NCI-H2227 (cell line): ENCODE measurements around the gene ADRA1B.
"Not testable (repeated sequence)": the region's sequence is repeated elsewhere in the genome, so short reads cannot be mapped to it uniquely, and the experiment has no call there.

Source experiments
- DNase-seq: peaks from one replicate; lab custom pipeline; 2025; ENCODE audit not compliant: unreplicated experiment; lab: John Stamatoyannopoulos, UW

Gene ADRA1B

GRCh38 chr5:159965031-159965837 is 49.0 kb downstream of the ADRA1B start:
- peak; percentile 37 for DNase-seq

GRCh38 chr5:159965838-159966128 is 49.5 kb downstream of the ADRA1B start:
- DNase-seq = not testable (repeated sequence)

- DNase-seq = no peak
Observed at GRCh38 chr5:159969966-159970365, 53.7 kb downstream of the ADRA1B start.

- DNase-seq = no peak
Observed at GRCh38 chr5:159971038-159971437, 54.8 kb downstream of the ADRA1B start.

- DNase-seq = no peak
Observed at GRCh38 chr5:159971514-159971913, 55.2 kb downstream of the ADRA1B start.

- DNase-seq = peak; percentile 14
Observed at GRCh38 chr5:159971931-159972461, 55.7 kb downstream of the ADRA1B start.

GRCh38 chr5:159972538-159973362 is 56.5 kb downstream of the ADRA1B start:
- DNase-seq = no peak

- no peak for DNase-seq
Observed at GRCh38 chr5:159975462-159976019, 59.3 kb downstream of the ADRA1B start.

- no peak for DNase-seq
Observed at GRCh38 chr5:159976921-159977320, 60.6 kb downstream of the ADRA1B start.

GRCh38 chr5:159978358-159978757 is 62.1 kb downstream of the ADRA1B start:
- no peak for DNase-seq

GRCh38 chr5:159982421-159983173 is 66.3 kb downstream of the ADRA1B start:
- DNase-seq = no peak

- DNase-seq = peak; percentile 75
Observed at GRCh38 chr5:159987031-159987674, 70.9 kb downstream of the ADRA1B start.

- no peak for DNase-seq
Observed at GRCh38 chr5:159990506-159990905, 74.2 kb downstream of the ADRA1B start.

GRCh38 chr5:159992566-159992965 is 76.3 kb downstream of the ADRA1B start:
- DNase-seq = no peak

GRCh38 chr5:159993194-159993593 is 76.9 kb downstream of the ADRA1B start:
- no peak for DNase-seq

- no peak for DNase-seq
Observed at GRCh38 chr5:159995907-159996306, 79.6 kb downstream of the ADRA1B start.

- no peak for DNase-seq
Observed at GRCh38 chr5:160001457-160001856, 85.2 kb downstream of the ADRA1B start.

GRCh38 chr5:160007514-160007913 is 91.2 kb downstream of the ADRA1B start:
- no peak for DNase-seq

- not testable (repeated sequence) for DNase-seq
Observed at GRCh38 chr5:160008529-160008876, 92.2 kb downstream of the ADRA1B start.

GRCh38 chr5:160008877-160009590 is 92.8 kb downstream of the ADRA1B start, which contains the start of gene TTC1:
TSS of gene TTC1 (plus strand) at chr5:160009139. CDS start at chr5:160010529, 1,390 bp downstream.
- DNase-seq = peak; percentile 97
